ENCODE data around the gene COL13A1. TPM values are rescaled to one million over a fixed set of nuclear protein-coding genes. Genes with fewer than 3 reads are reported as not detected.

The COL13A1 gene
- total and polyA plus RNA-seq, 2 donors from 2014 or later: 4.0 to 5.2 TPM

- intact Hi-C loops (cut with DNase I): no loop called here
- TF ChIP-seq CTCF (IDR thresholded peaks at IDR 0.05; ENCODE audit: borderline replicate concordance, extremely low read depth, insufficient read depth): peak; percentile 95
- H3K27me3 ChIP-seq (ENCODE audit: control insufficient read depth, insufficient read depth, low read length): no peaks in the 10 kb centered on the region
- no peak overlapping the region for H3K4me3 ChIP-seq (ENCODE audit: low read length in 3 of 3)
- FAIRE-seq (no peak), DNase-seq (peak; percentile 83 to 92 (median 85))
- peaks cover 0 to 13% (median 3%) of the 10 kb centered on the region in 3 donors for H3K4me1 ChIP-seq (ENCODE audit: control insufficient read depth in 2 of 3, insufficient read depth in 2 of 3, low read depth in 1 of 3, low read length in 3 of 3)
- H3K27ac ChIP-seq (ENCODE audit: low read depth in 2 of 2, low read length in 2 of 2): no peak overlapping the region
- no peak overlapping the region for H3K9ac ChIP-seq (ENCODE audit: low read length in 3 of 3)
- no peaks in the 10 kb centered on the region for H3K9me3 ChIP-seq (ENCODE audit: control insufficient read depth in 2 of 3, insufficient read depth in 1 of 3, low read length in 3 of 3)
- H3K36me3 ChIP-seq (ENCODE audit: control insufficient read depth in 2 of 3, insufficient read depth in 3 of 3, low read length in 3 of 3): no peaks in the 10 kb centered on the region
Measured at GRCh38 chr10:69914398-69915214, 112.9 kb downstream of the COL13A1 start.

GRCh38 chr10:69915215-69915560, 113.5 kb downstream of the COL13A1 start:
- Histone ChIP-seq H3K4me1 (ENCODE audit: control insufficient read depth in 2 of 3, insufficient read depth in 2 of 3, low read depth in 1 of 3, low read length in 3 of 3) (peaks cover 0 to 13% (median 3%) of the 10 kb centered on the region in 3 donors), H3K9ac (ENCODE audit: low read length in 3 of 3) (no peak overlapping the region), H3K9me3 (ENCODE audit: control insufficient read depth in 2 of 3, insufficient read depth in 1 of 3, low read length in 3 of 3) (no peaks in the 10 kb centered on the region), H3K27me3 (ENCODE audit: control insufficient read depth, insufficient read depth, low read length) (no peaks in the 10 kb centered on the region), H3K4me3 (ENCODE audit: low read length in 3 of 3) (no peak overlapping the region), H3K36me3 (ENCODE audit: control insufficient read depth in 2 of 3, insufficient read depth in 3 of 3, low read length in 3 of 3) (no peaks in the 10 kb centered on the region), H3K27ac (ENCODE audit: low read depth in 2 of 2, low read length in 2 of 2) (no peak overlapping the region)
- intact Hi-C loops (cut with DNase I): no loop called here
- DNase-seq (no peak), FAIRE-seq (no peak)
- TF ChIP-seq CTCF (IDR thresholded peaks at IDR 0.05; ENCODE audit: borderline replicate concordance, extremely low read depth, insufficient read depth): no peak

- no peak overlapping the region for H3K9ac ChIP-seq (ENCODE audit: low read length in 3 of 3)
- peaks cover 0 to 13% (median 3%) of the 10 kb centered on the region in 3 donors for H3K4me1 ChIP-seq (ENCODE audit: control insufficient read depth in 2 of 3, insufficient read depth in 2 of 3, low read depth in 1 of 3, low read length in 3 of 3)
- no peaks in the 10 kb centered on the region for H3K36me3 ChIP-seq (ENCODE audit: control insufficient read depth in 2 of 3, insufficient read depth in 3 of 3, low read length in 3 of 3)
- intact Hi-C loops (cut with DNase I): no loop called here
- TF ChIP-seq CTCF (IDR thresholded peaks at IDR 0.05; ENCODE audit: borderline replicate concordance, extremely low read depth, insufficient read depth): no peak
- no peak for DNase-seq
- H3K27me3 ChIP-seq (ENCODE audit: control insufficient read depth, insufficient read depth, low read length): no peaks in the 10 kb centered on the region
- no peak overlapping the region for H3K4me3 ChIP-seq (ENCODE audit: low read length in 3 of 3)
- no peak for FAIRE-seq
- H3K27ac ChIP-seq (ENCODE audit: low read depth in 2 of 2, low read length in 2 of 2): no peak overlapping the region
- no peaks in the 10 kb centered on the region for H3K9me3 ChIP-seq (ENCODE audit: control insufficient read depth in 2 of 3, insufficient read depth in 1 of 3, low read length in 3 of 3)
Measured at GRCh38 chr10:69916118-69916517, 114.4 kb downstream of the COL13A1 start.

Measured in kidney (tissue), 14 donors.